ENCODE measurements around the gene UBA3.

The UBA3 gene

DNA sequence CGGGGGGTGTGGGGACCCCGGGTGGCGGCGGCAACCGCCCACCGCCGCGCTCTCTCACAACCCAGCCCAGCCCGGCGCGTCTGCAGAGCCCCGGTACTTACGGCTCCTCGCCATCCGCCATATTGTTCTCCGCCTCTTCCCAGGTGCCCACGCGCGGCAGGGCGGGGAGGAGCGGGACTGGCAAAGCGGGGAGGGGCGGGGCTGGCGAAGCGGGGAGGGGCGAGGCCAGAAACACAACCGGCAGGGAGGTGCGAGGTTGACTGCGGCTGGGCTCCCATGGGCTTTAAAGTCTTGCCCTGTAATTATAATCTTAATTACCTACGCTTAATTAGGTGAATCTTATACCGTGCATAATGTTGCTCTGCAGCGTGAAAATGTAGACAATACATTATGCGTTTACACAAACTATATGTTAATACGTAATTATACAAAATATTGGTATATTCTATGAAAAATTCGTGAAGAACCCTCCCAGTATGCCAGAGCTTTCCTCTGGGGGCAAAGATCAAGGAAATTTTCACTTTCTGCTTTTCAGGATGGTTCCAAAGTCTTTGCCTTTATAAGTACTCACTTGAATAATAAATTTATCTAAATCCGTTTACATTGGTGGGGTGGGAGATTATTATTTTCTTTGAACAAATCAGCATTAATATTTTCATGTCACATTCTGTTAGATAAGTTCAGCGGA lies at the start of gene UBA3:
Gene UBA3, minus strand, starts transcription at position 133 of the 688 bp plus-strand sequence. Its CDS starts 12 bp downstream, at position 121.
- DNase-seq, result peak; percentile 57 to 80

DNA sequence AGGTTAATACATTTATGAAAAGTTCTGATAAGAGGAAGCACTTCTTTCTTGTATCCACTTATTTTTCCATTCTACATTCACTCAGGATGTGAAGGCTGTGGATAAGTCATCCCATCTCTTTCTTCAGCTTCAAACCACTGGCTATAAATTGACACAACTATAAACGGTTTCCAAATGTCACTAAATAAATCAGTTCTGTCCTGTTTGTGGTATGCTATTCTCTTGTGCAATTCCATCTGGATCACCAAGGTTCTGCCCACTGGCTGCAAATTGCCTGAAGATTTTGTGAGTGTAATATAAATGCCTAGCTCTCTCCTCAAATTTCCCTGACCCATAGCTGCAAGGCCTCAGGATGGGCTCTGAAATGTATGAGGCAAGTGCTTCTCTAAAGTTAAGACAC lies 49.4 kb upstream of the UBA3 start:
- no peak for DNase-seq

DNA sequence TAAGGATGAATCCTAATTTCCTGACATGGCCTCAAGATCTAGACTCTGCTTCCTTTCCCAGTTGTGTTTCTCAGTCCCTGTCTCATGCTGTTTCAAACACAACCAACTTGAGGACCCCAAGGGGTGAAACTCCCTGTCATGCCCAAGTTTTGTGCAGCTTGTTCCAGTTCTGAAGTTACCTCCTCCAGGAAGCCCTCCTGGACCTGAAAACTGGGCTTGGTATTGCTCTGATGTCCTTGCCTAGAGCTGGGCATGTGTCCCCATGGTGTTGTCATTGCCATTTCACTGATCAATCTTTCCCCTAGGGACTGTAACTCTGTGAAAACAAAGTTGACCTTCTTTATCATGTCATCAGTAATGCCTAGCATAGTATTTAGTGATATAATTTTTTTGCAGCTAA lies 48.3 kb upstream of the UBA3 start:
- DNase-seq, result no peak

DNA sequence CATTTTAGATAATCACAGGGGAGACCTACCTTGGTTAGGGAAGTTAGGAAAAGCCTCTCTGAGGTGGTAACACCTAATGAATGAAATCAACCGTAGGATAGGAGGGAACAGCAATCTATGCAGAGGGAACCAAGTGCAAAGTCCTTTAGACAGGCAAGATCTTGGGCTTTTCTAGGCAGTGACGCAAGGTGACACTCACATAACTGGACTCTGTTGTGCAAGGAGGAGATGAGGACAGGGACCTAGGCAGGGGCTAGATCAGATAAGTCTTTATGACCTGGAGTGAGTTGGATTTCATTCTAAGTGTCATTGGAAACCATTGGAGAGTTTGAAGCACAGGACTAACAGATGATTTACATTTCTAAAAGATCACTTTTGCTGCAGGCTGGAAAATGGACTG lies 46.8 kb upstream of the UBA3 start:
- DNase-seq, result no peak

DNA sequence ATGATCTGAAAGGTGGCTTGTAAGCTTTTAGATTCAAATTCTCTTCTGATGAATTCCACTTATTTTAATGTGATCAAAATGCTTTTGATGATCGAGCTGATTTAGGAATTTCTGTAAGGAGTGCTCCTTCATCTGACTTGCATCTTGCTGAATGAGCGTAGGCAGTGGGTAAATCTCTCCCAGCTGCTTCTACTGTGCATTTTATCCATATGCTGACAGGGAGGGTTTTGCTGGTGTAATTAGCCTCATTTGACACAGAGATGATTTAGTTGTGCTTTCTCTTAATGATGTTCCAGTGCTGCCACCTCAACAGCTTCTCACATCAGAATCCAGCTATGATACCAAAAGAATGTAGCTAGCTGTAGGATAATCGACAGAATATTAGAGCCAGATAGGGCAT lies 46.1 kb upstream of the UBA3 start:
- DNase-seq, result no peak

DNA sequence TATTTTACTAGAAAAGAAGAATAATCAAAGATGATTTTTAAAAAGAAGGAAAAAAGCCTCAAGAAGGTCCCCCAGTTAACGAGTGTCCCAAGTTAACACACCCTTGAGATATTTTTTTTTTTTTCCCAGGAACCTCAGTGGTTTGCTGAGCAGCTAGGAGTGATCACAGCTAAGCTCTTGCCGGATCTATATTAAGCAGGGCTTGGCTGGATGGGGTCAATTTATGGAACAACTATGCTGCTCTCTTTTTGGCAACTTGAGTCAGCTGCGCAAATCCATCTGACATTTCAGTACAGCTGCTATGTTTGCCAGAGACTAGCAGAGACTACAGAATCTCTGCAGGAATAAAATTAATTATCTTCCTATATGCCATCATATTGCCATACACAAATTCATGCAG lies 42.2 kb upstream of the UBA3 start, which contains the start of gene LMOD3:
Gene LMOD3, minus strand, starts transcription at position 193 of the 400 bp plus-strand sequence. CDS start 209 bp downstream, outside the sequence.
- DNase-seq, result no peak

DNA sequence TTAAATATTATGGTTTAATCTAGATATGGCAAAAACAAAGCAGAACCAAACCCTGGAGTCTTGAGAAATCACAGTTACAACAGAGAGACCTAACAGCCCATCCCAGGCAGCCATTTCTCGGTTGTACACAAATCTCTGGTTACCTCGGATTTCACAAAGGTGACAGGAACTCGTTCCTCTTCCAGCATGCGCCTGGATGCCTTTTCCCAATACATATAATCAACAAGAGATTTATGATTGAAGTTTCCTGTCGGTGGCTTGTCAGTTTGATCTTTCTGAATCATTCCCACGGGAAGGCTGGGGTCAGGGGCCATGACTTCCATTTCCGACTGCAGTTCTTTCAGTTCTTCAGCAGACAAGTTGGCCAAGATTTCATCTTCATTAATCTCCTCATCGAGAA lies 41.8 kb upstream of the UBA3 start:
- DNase-seq, result no peak

DNA sequence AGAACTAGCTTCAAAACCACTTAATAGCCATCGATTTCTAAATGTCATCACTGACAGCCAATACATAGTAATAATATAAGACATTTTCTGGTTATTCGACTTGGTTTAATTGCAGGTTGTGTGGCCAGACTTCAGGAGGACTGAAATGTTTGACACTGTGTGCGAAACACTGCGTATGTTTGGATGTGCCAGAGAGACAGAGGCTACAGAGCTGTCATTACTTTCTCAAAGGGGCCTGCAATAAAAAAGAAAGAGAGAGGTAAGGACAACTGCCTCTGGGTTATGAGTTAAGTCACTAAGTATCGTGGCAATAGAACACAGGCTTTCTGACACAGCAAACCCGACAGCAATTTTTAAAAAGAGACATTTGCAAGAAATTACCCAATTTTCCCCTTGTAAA lies 41.3 kb upstream of the UBA3 start:
- no peak for DNase-seq

DNA sequence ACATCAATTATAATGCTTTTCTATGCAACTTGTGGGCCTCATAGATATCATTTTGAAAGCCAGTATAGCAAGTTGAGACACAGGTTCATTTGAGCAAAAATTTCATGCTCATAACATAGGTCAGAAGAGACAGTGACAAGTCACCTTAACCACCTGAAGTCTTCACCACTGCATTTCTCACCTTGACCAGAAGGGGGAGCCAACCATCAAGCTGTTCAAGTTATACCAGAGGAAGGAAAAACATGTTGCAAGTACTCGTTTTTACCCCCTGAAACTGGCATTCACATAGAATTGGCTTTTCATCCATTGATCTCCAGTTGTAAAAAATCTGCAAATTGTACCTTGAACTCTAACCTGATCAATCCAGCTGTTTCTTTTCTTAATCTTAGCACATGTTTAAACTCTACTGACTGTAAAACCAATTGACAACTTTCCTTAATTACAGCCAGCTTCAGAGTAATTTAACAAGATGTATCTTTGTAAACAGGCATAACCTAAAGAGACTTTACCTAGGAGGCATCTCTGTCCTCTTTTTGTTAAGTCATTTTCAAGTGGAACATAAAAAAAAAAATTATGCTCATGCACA lies 40.8 kb upstream of the UBA3 start:
- peak; percentile 57 to 78 for DNase-seq

DNA sequence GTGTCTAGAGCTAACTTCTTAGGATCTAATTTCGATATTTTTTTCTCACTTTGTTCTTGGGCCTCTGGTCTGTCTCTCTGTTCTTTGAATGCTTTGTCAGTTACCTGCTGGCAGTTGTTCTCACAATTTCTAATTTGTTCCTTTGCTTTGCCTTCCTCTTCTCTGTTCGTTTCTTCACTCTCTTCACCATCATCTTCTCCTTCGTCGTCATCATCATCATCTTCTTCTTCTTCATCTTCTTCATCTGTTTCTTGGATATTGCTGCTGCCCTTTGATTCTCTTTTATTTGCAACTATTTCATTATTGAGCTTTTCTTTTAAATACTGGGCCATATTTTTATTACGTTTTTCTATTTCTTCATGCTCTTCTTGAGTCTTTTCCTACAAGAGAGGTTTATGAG lies 39.5 kb upstream of the UBA3 start:
- no peak for DNase-seq

DNA sequence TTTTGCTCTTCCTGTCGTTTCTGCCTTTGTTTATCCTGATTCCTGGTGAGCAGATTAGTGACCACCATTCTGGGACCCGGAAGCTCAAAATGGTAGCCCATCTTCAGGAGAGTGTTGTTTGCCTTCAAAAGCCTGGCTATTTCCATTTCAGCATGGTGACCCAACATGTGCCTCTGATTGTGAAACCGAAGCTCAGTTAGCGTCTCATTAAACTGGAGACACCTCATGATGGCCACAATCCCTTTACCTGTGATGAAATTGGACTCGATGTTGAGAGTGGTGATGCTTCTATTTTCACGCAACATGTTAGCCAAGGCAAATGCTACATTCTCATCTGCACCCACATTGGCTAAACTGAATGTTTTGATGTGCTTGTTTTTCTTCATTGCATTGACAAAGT lies 39.0 kb upstream of the UBA3 start:
- DNase-seq, result no peak

DNA sequence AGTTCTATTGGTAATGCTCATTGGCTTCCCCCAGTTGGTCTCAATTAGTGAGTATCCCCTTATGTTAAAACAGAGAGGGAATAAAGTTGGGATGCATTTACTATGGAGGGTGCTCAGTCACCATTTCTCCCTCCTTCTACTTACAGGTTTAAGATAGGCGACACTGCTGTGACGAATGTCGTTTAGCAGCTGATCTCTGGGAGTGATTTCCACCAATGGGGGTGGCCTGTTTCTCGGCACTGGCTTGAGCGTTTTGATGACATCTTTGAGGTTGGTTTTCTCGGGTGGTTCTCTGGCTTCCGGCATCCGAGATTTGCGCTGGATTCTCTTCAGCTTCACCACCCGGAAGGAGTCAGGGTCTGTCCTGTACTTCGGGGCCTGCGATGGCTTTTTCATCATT lies 38.4 kb upstream of the UBA3 start:
- no peak for DNase-seq

DNA sequence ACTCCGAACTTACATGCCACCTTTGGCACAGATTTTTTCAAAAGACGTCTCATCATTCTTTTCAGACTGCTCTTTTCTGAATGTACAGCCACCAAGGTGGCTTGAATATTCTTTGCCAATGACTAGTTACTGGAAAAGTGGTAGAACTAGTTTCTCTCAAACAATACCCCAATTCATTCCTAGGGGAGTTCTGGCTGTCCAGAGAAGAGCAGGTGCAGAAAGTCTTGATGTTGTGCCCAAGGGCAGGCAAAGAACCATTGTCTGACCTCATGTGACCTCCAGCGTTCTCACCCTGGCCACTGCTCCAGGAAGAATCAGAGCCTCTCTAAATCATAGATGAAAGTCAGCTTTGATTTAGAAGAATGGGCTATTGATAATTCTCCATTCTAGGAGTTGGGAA lies 36.7 kb upstream of the UBA3 start:
- no peak for DNase-seq

DNA sequence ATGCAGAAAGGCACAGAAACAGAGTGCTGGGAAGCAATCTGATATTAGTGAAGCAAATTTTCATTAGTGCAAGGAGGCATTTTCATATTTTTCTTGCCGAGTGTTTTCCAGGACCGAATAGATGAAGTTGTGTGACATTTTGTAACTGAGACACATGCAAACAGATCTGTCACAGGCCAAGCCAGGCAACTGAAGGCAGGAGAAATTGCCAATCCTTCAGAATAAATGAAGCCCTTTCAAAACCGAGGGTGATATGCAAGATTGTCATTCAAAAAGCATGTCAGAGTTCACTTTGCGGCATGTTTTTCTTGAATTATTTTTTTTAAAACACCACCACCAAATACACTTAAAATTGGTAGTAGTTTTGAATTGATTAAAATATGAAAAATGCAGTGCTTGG lies 36.0 kb upstream of the UBA3 start:
- DNase-seq, result no peak

DNA sequence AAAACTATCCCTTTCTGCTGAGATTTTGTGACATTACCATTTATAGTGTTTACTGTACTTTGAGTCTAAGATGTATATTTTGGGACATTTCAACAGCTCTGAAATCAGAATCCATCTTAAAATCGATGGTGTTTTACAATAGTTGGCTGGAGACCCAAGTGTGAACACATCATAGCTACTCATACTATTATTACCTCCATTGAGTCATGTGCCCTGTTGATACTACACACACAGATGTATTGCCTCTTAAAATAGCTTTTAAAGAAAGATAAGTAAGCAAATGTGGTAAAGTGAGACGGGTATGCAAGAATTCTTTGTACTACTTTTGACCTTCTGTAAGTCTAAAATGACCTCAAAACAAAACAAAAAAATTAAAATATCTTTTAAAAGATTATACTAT lies 35.6 kb upstream of the UBA3 start:
- DNase-seq, result no peak

DNA sequence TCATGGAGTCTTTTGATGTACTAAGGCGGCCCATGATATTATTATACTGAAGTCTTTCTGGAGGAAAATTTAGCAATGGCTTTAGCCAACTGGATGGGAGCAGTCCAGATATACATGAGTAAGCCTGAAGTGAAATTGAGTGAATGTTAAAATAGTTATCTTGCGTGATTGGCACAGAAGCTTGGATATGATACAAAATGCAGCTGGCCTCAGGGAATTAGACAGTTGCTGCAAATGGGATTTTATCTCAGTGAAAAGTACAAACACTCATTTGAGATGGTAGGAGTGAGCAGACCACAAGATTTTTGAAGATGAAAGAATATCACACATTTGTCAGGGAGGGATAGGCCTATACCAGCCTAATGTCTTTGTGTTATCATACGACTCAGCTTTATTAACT lies 33.4 kb upstream of the UBA3 start:
- DNase-seq, result no peak

DNA sequence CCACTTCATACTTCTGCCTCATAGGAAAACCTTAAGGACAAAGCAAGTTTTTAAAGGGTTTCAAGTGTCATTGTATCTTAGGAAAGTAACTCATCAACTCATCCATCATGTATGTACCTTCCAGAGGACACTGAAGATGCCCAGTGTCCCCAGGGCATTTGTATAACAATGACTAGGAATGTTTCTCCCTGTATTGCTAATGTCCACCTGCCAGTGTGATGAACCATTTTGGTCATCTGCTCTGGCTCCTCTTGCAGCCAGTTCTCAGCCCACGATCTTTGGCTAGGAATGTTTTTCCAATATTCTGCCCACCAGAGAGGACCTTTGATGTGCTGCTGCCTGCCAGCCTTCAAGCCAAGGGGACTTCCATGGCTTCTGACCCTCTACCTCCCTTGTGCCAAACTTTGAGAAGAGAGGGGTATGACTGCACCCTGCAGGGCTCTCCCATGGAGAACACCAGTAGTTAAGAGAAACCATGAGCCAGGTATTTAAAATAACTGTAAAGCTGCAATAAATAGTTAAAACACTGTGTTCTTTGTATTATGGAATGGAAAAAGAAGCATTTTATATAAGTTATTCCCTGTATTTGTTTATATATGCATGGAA lies 30.9 kb upstream of the UBA3 start:
- DNase-seq, result no peak

DNA sequence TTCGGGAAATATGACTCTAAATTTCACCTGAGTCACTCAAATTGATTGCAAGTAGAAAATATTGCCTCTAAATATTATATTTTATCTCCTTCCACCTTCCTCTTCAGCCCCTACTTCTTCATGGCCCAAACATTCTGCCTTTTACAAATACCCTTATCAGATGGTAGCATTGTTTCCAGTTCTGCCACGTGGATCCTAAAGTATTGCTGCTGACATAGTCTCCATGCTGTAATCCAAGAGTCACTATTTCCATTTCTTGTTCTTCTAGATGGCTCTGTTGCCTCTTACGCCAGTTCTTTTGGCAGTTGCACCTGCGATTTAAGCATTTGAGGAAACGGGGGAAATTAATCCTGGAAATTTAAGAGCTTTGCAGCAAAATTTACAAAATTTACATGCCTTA lies 28.6 kb upstream of the UBA3 start:
- no peak for DNase-seq

DNA sequence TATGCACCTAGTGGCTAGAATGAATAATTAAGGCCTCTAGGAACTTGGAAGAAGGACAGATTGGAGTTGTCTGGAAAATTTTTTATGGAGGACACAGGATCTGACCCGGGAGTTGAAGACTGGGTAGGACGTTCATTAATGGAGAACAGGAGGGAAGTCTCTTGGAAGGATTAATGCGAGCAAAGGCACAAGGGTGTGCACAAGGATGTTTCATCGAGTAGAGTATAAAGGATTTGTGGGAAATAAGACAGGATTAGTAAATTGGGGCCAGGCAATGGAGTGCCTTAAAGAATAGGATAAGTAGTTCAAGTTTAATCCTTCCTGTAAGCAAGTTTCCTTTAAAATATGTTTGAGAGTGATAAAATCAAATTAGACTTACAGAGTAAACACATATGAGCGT lies 27.7 kb upstream of the UBA3 start:
- DNase-seq, result peak; percentile 36 to 77

DNA sequence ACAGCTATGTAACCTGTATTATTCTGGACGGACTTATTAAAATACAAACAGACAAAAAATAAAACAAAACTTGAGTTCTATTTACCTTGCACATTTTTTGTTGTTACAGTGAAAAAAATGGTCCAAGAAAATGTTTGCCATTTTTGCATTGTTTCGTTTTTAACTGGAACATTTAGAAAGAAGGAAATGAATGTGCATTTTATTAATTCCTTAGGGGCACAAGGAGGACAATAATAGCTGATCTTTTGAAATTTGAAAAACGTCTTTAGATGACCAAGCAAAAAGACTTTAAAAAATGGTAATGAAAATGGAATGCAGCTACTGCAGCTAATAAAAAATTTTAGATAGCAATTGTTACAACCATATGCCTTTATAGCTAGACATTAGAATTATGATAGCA lies 25.2 kb upstream of the UBA3 start:
- no peak for DNase-seq

DNA sequence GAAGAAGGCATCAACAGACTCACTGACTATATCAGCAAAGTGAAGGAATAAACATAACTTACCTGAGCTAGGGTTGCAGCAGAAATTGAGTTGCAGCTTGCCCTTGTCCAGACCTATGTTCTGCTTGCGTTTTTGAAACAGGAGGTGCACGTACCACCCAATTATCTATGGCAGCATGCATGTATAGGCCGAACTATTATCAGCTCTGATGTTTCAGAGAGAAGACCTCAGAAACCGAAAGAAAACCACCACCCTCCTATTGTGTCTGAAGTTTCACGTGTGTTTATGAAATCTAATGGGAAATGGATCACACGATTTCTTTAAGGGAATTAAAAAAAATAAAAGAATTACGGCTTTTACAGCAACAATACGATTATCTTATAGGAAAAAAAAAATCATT lies 24.4 kb upstream of the UBA3 start:
- no peak for DNase-seq

DNA sequence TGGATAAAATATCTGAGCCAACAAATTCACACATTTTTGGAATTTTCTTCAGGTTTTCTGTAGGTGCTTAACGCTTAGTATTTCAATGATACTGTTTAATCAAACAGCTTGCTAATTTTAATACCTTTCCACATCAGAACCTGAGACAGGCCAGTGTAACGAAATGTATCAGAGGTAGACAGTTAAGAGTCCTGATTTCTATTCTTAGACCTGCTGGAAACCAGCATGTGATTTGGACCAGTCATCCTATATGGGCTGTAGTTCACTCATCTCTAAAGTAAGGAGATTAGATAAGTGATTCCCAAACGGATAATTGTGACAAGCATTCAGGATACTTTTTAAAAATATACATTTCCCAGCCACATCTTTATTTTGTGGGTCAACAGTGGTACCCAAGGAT lies 23.0 kb upstream of the UBA3 start:
- no peak for DNase-seq

DNA sequence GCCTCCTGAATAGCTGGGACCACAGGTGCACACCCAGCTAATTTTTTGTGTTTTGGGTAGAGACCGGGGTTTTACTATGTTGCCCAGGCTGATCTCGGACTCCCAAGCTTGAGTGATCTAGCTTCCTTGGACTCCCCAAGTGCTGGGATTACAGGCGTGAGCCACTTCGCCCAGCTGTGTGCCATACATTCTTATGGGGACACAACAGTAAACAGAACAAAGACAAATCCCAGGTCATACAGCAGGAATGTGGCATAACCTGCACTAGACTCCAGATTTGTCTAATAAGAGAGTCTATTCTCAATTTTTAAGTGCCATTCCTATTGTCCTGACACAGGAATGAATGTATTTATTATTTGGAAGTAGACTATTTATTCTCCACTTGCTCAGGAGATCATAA lies 22.2 kb upstream of the UBA3 start:
- no peak for DNase-seq

DNA sequence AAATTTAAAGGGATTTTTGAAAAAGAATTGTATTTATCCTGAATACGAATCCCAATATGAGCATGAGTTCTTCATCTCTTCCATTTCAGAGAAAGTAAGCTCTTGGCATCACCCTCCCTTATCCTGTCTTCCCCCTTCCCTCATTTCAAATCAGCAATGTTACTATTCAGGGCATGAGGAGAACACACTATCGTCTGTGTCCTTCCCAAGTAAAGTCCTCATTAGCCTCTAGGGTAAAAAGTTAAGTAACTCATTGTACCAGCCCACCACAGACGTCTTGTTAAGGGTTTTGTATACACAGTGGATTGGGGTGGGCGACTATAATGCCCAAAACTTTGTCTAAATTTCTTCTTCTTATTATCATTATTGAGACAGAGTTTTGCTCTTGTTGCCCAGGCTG lies 19.4 kb upstream of the UBA3 start:
- DNase-seq, result no peak
